Parathyroid adenoma (tissue), 2 donors: ENCODE measurements around the gene OR11G2.

ENCODE experiments used
- H2AFZ ChIP-seq: fragments of 300-600 bp; sonication (generic); one replicate; pipeline ENCODE4 v1.7.0; 2017; ENCODE audit warnings: antibody characterized with exemption, mild to moderate bottlenecking
- H3K27ac ChIP-seq: fragments of 300-600 bp; sonication (generic); one replicate; pipeline ENCODE4 v1.7.0; 2017
- H3K27me3 ChIP-seq: fragments of 300-600 bp; sonication (generic); one replicate; pipeline ENCODE4 v1.7.0; 2017; ENCODE audit warnings: low read length; ENCODE audit not compliant: control insufficient read depth, insufficient read depth
- H3K36me3 ChIP-seq: fragments of 300-600 bp; sonication (generic); one replicate; pipeline ENCODE4 v1.7.0; 2017; ENCODE audit warnings: low read length; ENCODE audit not compliant: control insufficient read depth, insufficient read depth
- H3K4me1 ChIP-seq: fragments of 300-600 bp; sonication (generic); one replicate; pipeline ENCODE4 v1.7.0; 2017; ENCODE audit warnings: control low read depth
- H3K4me2 ChIP-seq: fragments of 300-600 bp; sonication (generic); one replicate; pipeline ENCODE4 v1.7.0; 2017; ENCODE audit warnings: low read length
- H3K4me3 ChIP-seq: fragments of 300-600 bp; sonication (generic); one replicate; pipeline ENCODE4 v1.7.0; 2017; ENCODE audit warnings: low read depth, low read length
- H3K79me2 ChIP-seq: fragments of 300-600 bp; sonication (generic); one replicate; pipeline ENCODE4 v1.7.0; 2017; ENCODE audit warnings: control low read depth
- H3K9ac ChIP-seq: fragments of 300-600 bp; sonication (generic); one replicate; pipeline ENCODE4 v1.7.0; 2017; ENCODE audit warnings: mild to moderate bottlenecking
- H3K9me3 ChIP-seq: fragments of 300-600 bp; sonication (generic); one replicate; pipeline ENCODE4 v1.7.0; 2017; ENCODE audit warnings: low read length; ENCODE audit not compliant: control insufficient read depth
- TF ChIP-seq, protein P1 (sequence below): fragments of 300-600 bp; sonication (generic); IDR thresholded peaks from one replicate; pipeline ENCODE4 v1.7.0; 2017; ENCODE audit warnings: antibody characterized with exemption, mild to moderate bottlenecking
- donor health status: primary hyperparathyroidism.

OR11G2 gene

DNA sequence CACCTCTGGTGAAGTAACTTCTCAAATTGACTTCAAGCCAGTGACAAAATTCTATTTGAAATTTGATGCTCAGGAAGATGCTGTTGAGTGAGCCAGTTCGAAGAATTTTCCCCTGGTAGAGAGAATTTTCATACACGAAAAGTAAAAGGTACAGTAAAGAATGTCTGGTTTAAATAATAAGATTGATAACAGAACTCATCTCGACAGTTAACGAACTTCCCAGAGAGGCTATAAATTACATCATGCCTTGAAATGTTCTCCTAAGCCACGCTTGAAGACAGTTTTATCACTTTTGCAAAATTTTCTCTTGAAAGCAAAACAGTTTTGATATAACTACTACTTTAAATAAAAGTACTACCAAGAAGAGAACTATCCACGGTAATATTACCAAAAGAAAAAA is 14.4 kb upstream of the OR11G2 start:
- Histone ChIP-seq H3K27me3 (no peaks in the 10 kb centered on the region), H3K4me3 (no peak overlapping the region), H3K9me3 (no peaks in the 10 kb centered on the region), H3K4me1 (no peaks in the 10 kb centered on the region), H2AFZ (no peak overlapping the region), H3K4me2 (no peak overlapping the region), H3K79me2 (no peaks in the 10 kb centered on the region), H3K36me3 (no peaks in the 10 kb centered on the region), H3K9ac (no peak overlapping the region), H3K27ac (no peak overlapping the region)
- TF ChIP-seq, protein P1, sequence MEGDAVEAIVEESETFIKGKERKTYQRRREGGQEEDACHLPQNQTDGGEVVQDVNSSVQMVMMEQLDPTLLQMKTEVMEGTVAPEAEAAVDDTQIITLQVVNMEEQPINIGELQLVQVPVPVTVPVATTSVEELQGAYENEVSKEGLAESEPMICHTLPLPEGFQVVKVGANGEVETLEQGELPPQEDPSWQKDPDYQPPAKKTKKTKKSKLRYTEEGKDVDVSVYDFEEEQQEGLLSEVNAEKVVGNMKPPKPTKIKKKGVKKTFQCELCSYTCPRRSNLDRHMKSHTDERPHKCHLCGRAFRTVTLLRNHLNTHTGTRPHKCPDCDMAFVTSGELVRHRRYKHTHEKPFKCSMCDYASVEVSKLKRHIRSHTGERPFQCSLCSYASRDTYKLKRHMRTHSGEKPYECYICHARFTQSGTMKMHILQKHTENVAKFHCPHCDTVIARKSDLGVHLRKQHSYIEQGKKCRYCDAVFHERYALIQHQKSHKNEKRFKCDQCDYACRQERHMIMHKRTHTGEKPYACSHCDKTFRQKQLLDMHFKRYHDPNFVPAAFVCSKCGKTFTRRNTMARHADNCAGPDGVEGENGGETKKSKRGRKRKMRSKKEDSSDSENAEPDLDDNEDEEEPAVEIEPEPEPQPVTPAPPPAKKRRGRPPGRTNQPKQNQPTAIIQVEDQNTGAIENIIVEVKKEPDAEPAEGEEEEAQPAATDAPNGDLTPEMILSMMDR, result no peak

DNA sequence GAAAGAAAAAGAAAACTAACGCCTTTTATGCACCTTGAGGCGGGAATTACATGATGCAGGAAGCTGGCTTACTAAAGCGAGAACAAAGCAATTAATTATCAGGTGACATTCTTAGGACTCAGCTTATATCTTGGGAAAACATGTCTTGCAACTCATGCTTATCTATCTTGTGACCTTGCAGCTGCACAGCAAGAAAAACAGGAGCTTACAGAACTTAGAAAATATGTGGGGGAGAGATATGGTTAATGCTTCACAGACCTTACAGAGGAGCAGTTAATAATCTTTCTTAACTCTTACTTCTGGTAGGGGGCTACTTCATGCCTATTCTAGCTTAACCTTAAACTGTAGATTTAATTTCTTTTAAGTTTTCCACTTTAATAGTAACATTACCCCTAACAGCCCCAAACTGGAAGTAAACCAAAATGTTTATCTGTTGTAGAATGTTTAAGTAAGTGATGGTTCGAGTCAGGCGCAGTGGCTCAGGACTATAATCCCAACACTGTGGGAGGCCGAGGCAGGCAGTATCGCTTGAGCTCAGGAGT is 13.2 kb upstream of the OR11G2 start:
- Histone ChIP-seq H2AFZ (no peak overlapping the region), H3K9me3 (no peaks in the 10 kb centered on the region), H3K27me3 (no peaks in the 10 kb centered on the region), H3K79me2 (no peaks in the 10 kb centered on the region), H3K36me3 (no peaks in the 10 kb centered on the region), H3K9ac (no peak overlapping the region), H3K4me3 (no peak overlapping the region), H3K27ac (no peak overlapping the region), H3K4me1 (no peaks in the 10 kb centered on the region), H3K4me2 (no peak overlapping the region)
- TF ChIP-seq, protein P1, result no peak

DNA sequence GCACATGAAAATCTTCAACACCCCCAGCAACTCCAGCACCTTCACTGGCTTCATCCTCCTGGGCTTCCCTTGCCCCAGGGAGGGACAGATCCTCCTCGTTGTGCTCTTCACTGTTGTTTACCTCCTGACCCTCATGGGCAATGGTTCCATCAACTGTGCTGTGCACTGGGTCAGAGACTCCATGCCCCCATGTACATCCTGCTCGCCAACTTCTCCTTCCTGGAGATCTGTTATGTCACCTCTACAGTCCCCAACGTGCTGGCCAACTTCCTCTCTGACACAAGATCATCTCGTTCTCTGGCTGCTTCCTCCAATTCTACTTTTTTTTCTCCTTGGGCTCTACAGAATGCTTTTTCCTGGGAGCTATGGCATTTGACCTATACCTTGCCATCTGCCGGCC is 11.5 kb upstream of the OR11G2 start:
- H3K9me3 ChIP-seq, result no peaks in the 10 kb centered on the region
- no peaks in the 10 kb centered on the region for H3K79me2 ChIP-seq
- H2AFZ ChIP-seq, result no peak overlapping the region
- H3K4me1 ChIP-seq, result no peaks in the 10 kb centered on the region
- TF ChIP-seq, protein P1, result no peak
- H3K27ac ChIP-seq, result no peak overlapping the region
- no peak overlapping the region for H3K4me2 ChIP-seq
- no peak overlapping the region for H3K4me3 ChIP-seq
- no peaks in the 10 kb centered on the region for H3K27me3 ChIP-seq
- no peaks in the 10 kb centered on the region for H3K36me3 ChIP-seq
- no peak overlapping the region for H3K9ac ChIP-seq

DNA sequence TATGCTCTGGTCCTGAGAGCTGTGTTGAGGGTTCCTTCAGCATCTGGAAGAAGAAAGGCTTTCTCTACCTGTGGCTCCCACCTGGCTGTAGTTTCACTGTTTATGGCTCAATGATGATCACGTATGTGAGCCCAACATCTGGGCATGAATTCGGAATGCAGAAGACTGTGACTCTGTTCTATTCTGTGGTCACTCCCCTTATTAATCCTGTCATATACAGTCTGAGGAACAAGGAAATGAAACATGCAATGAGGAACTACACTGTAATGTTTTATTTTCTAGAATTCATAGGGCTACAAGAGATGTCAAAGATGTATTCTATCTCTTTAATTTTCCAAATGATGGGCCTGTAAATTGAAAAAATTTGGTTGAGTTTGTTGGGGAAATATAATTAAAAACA is 10.8 kb upstream of the OR11G2 start:
- no peak overlapping the region for H2AFZ ChIP-seq
- TF ChIP-seq, protein P1, result no peak
- H3K27ac ChIP-seq, result no peak overlapping the region
- H3K4me3 ChIP-seq, result no peak overlapping the region
- no peaks in the 10 kb centered on the region for H3K36me3 ChIP-seq
- no peaks in the 10 kb centered on the region for H3K9me3 ChIP-seq
- H3K4me1 ChIP-seq, result no peaks in the 10 kb centered on the region
- no peaks in the 10 kb centered on the region for H3K79me2 ChIP-seq
- no peaks in the 10 kb centered on the region for H3K27me3 ChIP-seq
- H3K9ac ChIP-seq, result no peak overlapping the region
- H3K4me2 ChIP-seq, result no peak overlapping the region

DNA sequence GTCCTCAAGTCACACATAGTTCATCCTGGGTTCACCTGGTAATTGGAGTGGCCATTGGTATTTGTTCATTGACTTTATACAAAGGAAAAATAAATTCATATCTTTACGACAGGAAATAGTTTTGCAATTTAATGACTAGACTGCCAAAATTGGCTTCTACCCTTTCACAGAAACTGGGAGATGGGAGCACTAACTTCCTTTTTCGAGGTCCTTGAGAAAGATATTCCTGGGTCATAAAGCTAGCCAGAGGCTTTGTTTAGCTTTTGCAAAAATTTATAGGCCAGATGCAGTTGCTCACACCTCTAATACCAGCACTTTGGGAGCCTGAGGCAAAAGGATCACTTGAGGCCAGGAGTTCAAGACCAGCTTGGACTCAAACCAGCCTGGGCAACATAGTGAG is 10.2 kb upstream of the OR11G2 start:
- Histone ChIP-seq H2AFZ (no peak overlapping the region), H3K4me2 (no peak overlapping the region), H3K27me3 (no peaks in the 10 kb centered on the region), H3K9me3 (no peaks in the 10 kb centered on the region), H3K27ac (no peak overlapping the region), H3K4me1 (no peaks in the 10 kb centered on the region), H3K36me3 (no peaks in the 10 kb centered on the region), H3K9ac (no peak overlapping the region), H3K4me3 (no peak overlapping the region), H3K79me2 (no peaks in the 10 kb centered on the region)
- TF ChIP-seq, protein P1, result no peak
